Measurements from ENCODE around the gene SCAF1. TPM values are rescaled to one million over a fixed set of nuclear protein-coding genes. Genes with fewer than 3 reads are reported as not detected.

Gene SCAF1
- total and polyA plus RNA-seq, 9 of the 15 experiments (the other 6 are each of a cell fraction or from before 2014, with no cell fraction given), result 0.20 to 79.0 (median 4.9) TPM

DNA sequence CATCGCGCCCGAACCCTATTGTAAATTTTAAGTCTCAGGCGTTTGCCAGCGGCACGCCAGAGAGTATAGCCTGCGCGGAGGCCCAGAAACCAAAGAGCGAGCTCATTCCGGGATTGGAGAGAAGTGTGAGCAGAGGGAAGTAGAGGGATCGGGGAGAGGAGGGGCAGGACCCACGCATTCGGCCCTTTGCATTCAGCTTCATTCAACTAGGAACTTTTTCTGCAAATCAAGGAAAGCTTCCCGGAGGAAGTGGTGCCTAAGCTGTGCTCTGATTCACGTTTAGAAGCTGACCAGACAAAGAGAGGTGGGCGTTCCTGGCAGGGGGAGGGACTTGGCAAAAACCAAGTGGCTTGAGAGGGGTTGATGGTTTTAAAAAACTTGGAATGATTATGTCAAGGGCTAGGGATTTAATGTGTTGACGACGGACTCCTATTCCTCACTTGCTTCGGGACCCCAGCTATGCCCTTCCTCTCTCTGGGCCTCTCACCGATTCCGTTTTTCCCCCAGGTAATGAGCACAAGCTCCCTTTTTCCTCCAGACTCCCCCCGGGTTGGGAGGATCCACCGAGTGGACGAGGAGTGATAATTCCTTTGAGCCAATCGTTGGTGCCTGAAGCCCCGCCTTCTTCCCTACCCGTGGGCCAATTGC lies 34.3 kb downstream of the SCAF1 start (continued):
- TF ChIP-seq ZFP1 (CRISPR knock-in tag; IDR thresholded peaks at IDR 0.05) (no peak), POLR2G (IDR thresholded peaks at IDR 0.05; ENCODE audit: low read depth, low read length) (peak; percentile 13; the same call in 1 of the 2 replicates), ARNT (IDR thresholded peaks at IDR 0.05) (peak in 1 of 2 experiments; percentile 91; a peak in 3 of 4 replicates), ILF3 (IDR thresholded peaks at IDR 0.05; ENCODE audit: borderline replicate concordance) (no peak), CBX5 (IDR thresholded peaks at IDR 0.05; ENCODE audit: borderline replicate concordance, low read depth) (no peak), HNRNPL (IDR thresholded peaks at IDR 0.05; ENCODE audit: low read depth, low read length) (no peak), POLR2B (IDR thresholded peaks at IDR 0.05; ENCODE audit: low read depth, partially characterized antibody) (peak; percentile 88), ZBTB7A (IDR thresholded peaks at IDR 0.05; ENCODE audit: borderline replicate concordance, control insufficient read depth, low read depth, low read length) (no peak), PTBP1 (IDR thresholded peaks at IDR 0.05; ENCODE audit: low read depth, low read length) (peak; percentile 91)
- TF ChIP-seq, protein P1, sequence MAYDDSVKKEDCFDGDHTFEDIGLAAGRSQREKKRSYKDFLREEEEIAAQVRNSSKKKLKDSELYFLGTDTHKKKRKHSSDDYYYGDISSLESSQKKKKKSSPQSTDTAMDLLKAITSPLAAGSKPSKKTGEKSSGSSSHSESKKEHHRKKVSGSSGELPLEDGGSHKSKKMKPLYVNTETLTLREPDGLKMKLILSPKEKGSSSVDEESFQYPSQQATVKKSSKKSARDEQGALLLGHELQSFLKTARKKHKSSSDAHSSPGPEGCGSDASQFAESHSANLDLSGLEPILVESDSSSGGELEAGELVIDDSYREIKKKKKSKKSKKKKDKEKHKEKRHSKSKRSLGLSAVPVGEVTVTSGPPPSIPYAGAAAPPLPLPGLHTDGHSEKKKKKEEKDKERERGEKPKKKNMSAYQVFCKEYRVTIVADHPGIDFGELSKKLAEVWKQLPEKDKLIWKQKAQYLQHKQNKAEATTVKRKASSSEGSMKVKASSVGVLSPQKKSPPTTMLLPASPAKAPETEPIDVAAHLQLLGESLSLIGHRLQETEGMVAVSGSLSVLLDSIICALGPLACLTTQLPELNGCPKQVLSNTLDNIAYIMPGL (CRISPR knock-in tag; IDR thresholded peaks at IDR 0.05), result peak; percentile 75; the same call in 1 of the 2 replicates

All from K562 (cell line).